NT2/D1 (cell line): ENCODE measurements around the gene RALGPS2.
A peak's percentile ranks its signal among the peaks of the same experiment; 100 is the strongest.

Experiments
- DNase-seq: peaks from one replicate; pipeline ENCODE4 v3.0.0-alpha.2; 2011; ENCODE audit warnings: low read depth, low spot score
- H3K27me3 ChIP-seq: 2 replicates; pipeline ENCODE4 v1.6.0; 2011; ENCODE audit warnings: mild to moderate bottlenecking; ENCODE audit not compliant: insufficient read length, insufficient read depth
- H3K36me3 ChIP-seq: 2 replicates; pipeline ENCODE4 v1.6.1; 2011; ENCODE audit warnings: mild to moderate bottlenecking, low read length, mixed read lengths; ENCODE audit not compliant: insufficient read depth, insufficient read length
- H3K4me1 ChIP-seq: 2 replicates; pipeline ENCODE4 v1.5.1; 2011; ENCODE audit not compliant: insufficient read depth, insufficient read length
- H3K4me3 ChIP-seq: 2 replicates; pipeline ENCODE4 v1.5.1; 2011; ENCODE audit warnings: low read depth; ENCODE audit not compliant: insufficient read length
- H3K9ac ChIP-seq: 2 replicates; pipeline ENCODE4 v1.6.0; 2011; ENCODE audit warnings: low read depth; ENCODE audit not compliant: insufficient read length
- H3K9me3 ChIP-seq: 2 replicates; pipeline ENCODE4 v1.5.1; 2011; ENCODE audit warnings: mild to moderate bottlenecking, low read length; ENCODE audit not compliant: insufficient read depth
- SUZ12 ChIP-seq: IDR thresholded peaks from 2 replicates; pipeline ENCODE4 v1.6.1; 2011; ENCODE audit not compliant: insufficient read length, insufficient read depth; ENCODE audit errors: extremely low read depth
- YY1 ChIP-seq: IDR thresholded peaks from 2 replicates; pipeline ENCODE4 v1.6.1; 2011; ENCODE audit not compliant: insufficient read length, insufficient read depth
- ZNF274 ChIP-seq: IDR thresholded peaks from 2 replicates; pipeline ENCODE4 v1.6.1; 2011; ENCODE audit warnings: mild to moderate bottlenecking, low read depth, low read length

Gene RALGPS2

DNA sequence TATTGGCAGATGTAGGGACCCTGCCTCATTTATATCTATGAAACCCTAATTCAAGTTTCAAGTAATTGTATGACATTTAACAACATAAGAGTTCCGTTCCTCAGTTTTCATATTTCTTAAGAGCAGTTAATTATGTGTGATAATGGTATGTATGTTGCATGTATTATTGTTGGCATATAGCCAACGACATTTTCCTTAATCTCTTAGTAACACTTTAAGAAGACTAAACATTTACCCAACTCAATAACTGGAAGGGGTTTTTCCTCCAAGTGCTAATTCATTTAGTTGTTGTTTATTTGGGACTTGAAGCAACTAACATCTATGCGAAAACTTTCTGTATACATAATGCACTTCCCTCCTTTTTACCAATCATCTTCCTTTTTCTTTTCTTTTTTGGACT is 1.5 kb upstream of the RALGPS2 start:
- H3K4me3 ChIP-seq: no peak overlapping the region
- TF ChIP-seq YY1 (no peak), ZNF274 (no peak), SUZ12 (no peak)
- DNase-seq: no peak
- H3K9me3 ChIP-seq: no peaks in the 10 kb centered on the region
- H3K36me3 ChIP-seq: peaks cover 3% of the 10 kb centered on the region
- no peak overlapping the region for H3K9ac ChIP-seq
- peaks cover 4% of the 10 kb centered on the region for H3K27me3 ChIP-seq
- H3K4me1 ChIP-seq: no peaks in the 10 kb centered on the region

DNA sequence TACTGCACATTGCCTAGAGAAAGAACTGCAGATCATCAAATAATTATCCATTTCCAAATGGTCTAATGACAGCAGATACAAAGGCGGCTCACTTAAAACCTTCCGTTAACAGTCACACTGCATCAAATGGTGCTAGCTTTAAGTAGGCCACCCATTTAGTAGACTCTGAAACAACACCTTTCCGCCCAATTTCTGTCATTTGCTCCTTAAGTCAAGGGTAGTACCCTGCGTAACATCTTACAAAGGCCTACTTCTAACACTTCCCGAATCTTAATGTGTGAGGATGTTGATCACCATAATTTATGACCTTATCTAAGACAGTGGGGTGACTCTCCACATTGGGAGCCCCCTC is 692 bp upstream of the RALGPS2 start:
- peak; percentile 6 for DNase-seq
- Histone ChIP-seq H3K9ac (peak overlapping the region; percentile 84), H3K27me3 (peaks cover 4% of the 10 kb centered on the region), H3K36me3 (peaks cover 3% of the 10 kb centered on the region), H3K9me3 (no peaks in the 10 kb centered on the region), H3K4me1 (no peaks in the 10 kb centered on the region), H3K4me3 (peak overlapping the region; percentile 58)
- TF ChIP-seq YY1: no peak
- TF ChIP-seq ZNF274: no peak
- no peak for TF ChIP-seq SUZ12

DNA sequence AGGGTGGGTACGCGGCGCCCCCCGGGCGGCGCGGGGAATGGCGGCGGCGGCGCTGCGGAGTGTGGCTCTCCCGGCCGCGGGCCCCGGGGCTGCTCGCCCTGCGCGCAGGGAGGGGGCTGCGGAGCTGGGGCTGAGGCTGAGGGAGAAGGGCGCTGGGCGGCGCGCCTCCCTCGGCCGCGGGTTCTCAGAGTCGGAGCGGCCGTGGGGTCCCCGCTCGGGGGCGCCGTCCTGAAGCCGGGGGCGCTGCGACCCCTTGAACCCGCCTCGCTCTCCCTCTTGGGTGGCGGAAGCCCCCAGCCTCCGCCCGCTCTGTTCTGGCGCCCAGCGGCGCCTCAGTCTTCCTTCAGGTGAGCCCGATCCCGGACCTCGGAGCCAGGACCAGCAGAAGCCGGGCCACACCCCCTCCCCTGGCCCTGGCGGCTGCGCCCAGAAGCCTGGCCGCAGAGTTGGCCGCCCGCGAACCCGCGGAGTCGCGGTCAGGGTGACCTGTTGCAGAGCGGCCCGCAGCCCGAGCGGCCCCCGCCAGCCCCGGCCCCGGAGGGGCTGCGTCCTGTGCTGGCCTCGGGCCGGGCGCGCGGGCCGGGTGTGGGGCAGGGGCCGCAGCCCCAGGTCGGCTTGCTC is 532 bp downstream of the RALGPS2 start:
- H3K9ac ChIP-seq: peak overlapping the region; percentile 84
- H3K36me3 ChIP-seq: peaks cover 3% of the 10 kb centered on the region
- no peaks in the 10 kb centered on the region for H3K9me3 ChIP-seq
- H3K27me3 ChIP-seq: peaks cover 4% of the 10 kb centered on the region
- no peak for TF ChIP-seq YY1
- no peak for TF ChIP-seq ZNF274
- peak overlapping the region; percentile 58 for H3K4me3 ChIP-seq
- H3K4me1 ChIP-seq: no peaks in the 10 kb centered on the region
- peak; percentile 42 for DNase-seq

DNA sequence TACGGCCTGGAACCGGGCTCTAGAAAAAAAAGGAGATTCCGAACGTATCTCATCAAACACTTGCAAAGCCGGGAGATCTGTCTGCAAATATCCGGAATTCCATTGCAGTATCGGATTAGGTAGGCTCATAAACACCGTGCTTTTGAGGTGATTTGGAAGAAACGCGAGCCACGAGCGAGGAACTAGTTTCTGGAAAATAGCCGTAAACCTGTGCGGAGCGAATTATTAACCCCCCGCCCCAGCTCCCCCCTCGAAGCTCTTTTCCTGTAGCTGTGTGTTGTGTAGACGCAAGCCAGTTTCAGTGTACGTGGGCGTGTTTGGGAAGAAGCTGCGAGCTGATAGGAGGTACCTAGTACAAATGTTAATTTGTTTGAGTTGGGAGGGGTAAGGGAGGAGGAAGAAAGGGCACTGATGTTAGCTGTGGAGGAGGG is 1.1 kb downstream of the RALGPS2 start:
- Histone ChIP-seq H3K27me3 (peaks cover 4% of the 10 kb centered on the region), H3K9ac (peak overlapping the region; percentile 84), H3K36me3 (peaks cover 3% of the 10 kb centered on the region), H3K9me3 (no peaks in the 10 kb centered on the region), H3K4me1 (no peaks in the 10 kb centered on the region), H3K4me3 (peak overlapping the region; percentile 58)
- peak; percentile 81 for DNase-seq
- TF ChIP-seq ZNF274: no peak
- TF ChIP-seq YY1: no peak
- no peak for TF ChIP-seq SUZ12

DNA sequence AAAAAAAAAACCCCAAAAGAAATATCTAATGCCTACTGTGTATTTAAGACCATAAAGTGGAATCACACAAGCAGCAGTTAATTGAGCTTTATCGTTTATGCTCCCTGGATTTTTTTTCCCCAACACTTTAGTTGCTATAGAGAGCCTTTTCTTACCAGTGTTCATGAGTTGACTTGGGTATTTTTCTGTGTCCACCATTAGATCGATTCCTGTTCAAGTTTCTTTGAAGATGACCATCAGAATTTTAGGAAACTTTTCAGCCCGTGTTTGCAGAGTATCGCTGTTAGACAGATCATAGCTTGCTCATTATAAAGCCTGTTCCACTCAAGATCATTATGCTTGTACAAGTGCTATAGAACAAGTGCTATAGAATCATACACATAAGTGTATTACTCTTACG is 1.5 kb downstream of the RALGPS2 start:
- TF ChIP-seq YY1 (no peak), ZNF274 (no peak), SUZ12 (no peak)
- H3K36me3 ChIP-seq: peaks cover 3% of the 10 kb centered on the region
- H3K4me3 ChIP-seq: peak overlapping the region; percentile 2
- DNase-seq: no peak
- no peaks in the 10 kb centered on the region for H3K9me3 ChIP-seq
- no peaks in the 10 kb centered on the region for H3K4me1 ChIP-seq
- H3K9ac ChIP-seq: peak overlapping the region; percentile 14
- peaks cover 4% of the 10 kb centered on the region for H3K27me3 ChIP-seq

DNA sequence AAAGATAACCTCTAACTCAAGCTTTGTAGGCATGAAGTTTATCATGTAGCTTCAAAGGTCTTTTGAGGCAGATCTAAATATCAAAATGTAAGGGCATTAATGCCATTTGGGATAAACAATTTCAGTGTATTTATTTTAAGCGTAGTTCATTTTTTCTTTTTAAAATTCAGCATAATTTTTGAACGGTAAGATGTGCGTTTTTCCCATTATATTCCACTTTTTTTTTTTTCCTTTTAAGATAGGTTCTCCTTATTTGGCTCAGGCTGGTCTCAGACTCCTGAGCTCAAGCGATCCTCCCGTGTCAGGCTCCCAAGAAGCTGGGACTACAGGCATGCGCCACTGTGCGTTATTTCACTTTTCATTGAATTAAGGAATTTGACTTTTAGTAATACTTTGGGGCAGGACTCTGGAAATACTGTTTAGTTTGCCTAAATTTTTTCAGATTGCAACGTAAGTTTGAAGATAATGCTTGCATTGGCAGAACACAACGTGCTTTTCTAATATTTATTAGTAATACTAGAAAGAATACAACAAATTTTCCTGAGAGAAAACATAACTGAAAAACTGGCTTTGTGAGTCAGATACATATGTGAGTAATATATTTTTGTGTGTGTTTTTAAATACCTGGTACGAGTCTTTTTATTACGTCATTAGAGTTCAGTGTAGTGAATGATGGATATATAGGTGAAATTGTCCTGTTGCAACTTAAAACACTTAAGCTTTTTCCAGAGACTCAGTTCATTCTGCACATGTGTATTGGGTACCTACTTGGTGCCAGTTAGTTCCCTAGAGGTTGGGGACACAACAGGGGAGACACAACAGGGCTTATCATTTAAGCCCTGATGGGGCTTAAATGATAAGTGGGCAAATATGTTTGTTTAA is 2.2 kb downstream of the RALGPS2 start:
- peaks cover 4% of the 10 kb centered on the region for H3K27me3 ChIP-seq
- H3K36me3 ChIP-seq: peaks cover 3% of the 10 kb centered on the region
- H3K4me1 ChIP-seq: no peaks in the 10 kb centered on the region
- no peaks in the 10 kb centered on the region; the same call in 1 of the 2 replicates for H3K9me3 ChIP-seq
- H3K4me3 ChIP-seq: no peak overlapping the region
- TF ChIP-seq ZNF274: no peak
- TF ChIP-seq SUZ12: no peak
- no peak for TF ChIP-seq YY1
- no peak overlapping the region for H3K9ac ChIP-seq
- no peak for DNase-seq

DNA sequence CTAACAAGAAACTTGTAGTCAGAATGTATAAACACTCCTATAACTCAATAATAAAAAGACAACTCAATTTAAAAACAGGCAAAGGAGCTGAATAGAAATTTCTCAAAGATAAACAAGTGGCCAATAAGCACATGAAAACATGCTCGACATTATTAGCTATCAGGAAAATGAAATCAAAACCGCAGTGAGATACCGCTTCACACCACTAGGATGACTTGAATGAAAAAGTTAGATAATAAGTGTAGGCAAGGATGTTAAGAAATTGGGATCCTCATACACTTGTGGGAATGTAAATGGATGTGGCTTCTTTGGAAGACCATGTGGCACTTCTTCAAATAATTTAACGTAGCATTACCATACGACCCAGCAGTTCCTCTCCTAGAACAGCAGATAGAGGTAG is 8.9 kb downstream of the RALGPS2 start:
- peaks cover 9% of the 10 kb centered on the region for H3K36me3 ChIP-seq
- no peaks in the 10 kb centered on the region for H3K4me1 ChIP-seq
- no peak overlapping the region for H3K4me3 ChIP-seq
- H3K9me3 ChIP-seq: no peaks in the 10 kb centered on the region; the same call in 1 of the 2 replicates
- DNase-seq: no peak
- H3K27me3 ChIP-seq: no peaks in the 10 kb centered on the region
- no peak overlapping the region for H3K9ac ChIP-seq
- no peak for TF ChIP-seq YY1
- no peak for TF ChIP-seq SUZ12
- TF ChIP-seq ZNF274: no peak
